ENCODE measurements around the gene GALR2.
A peak's percentile ranks its signal among the peaks of the same experiment; 100 is the strongest.
"Not testable (repeated sequence)": the region's sequence is repeated elsewhere in the genome, so short reads cannot be mapped to it uniquely, and the experiment has no call there.

The GALR2 gene

DNA sequence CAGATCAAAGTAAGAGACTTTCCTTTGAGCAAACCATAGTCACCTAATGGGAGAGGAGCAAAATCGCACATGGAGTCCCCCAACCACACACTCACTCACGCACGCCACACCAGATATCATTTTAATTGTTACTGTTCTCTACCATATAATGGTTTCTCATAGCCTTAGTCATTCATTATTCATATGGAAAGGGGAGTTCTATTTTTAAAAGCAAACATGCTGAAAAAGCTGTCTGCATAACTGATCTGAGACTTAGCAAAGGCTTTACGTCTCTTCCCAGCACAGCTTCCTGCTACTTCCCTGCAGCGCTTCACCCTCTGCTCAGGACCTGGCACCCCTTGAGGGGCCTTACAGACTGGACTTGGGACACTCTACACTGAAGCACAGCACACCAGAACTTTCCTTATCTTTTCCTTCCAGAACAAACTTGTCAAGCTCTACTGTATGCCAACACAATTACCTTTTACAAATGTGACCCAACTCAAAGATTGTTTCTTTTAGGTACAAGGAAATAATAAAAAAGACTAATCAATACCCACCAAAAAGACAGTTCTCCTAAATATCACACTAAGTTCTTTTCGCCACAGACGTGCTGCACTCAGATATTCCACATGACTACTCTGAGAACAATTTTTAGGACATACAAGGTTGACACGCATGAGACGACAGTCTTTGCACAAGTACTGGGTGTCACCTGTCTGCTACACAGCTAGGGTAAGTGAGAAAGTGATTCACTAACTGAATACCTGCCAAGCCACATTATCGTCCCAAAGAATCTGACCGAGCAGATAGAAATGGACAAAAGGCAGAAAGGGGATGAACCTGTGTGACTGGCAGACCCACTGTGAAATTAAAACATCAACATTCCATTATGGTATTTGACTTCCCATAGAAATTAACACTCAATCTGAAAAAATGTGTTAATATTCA lies 23.8 kb upstream of the GALR2 start:
- DNase-seq: no peak

- DNase-seq: no peak
Measured at GRCh38 chr17:76051561-76051960, 23.0 kb upstream of the GALR2 start.

GRCh38 chr17:76053246-76054111 lies 21.1 kb upstream of the GALR2 start:
- peak in 1 of 2 experiments; percentile 44 for DNase-seq

DNA sequence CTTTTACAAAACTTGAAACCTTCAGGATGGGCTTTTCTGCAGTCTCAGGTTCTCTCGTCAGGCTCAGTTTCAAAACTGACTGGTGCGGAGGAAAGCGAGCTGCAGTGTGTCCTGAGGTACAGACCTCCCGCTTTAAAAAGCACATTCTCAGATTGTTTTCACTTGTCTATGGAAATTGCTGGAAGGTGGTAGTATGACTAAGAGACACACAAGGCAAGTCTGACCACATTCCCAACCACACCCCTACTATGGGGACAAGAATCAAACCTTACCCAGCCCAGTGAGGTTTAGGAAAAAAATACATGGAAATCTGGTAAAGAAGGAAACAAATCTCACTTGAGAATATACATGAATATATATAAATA lies 20.5 kb upstream of the GALR2 start:
- no peak for DNase-seq

DNA sequence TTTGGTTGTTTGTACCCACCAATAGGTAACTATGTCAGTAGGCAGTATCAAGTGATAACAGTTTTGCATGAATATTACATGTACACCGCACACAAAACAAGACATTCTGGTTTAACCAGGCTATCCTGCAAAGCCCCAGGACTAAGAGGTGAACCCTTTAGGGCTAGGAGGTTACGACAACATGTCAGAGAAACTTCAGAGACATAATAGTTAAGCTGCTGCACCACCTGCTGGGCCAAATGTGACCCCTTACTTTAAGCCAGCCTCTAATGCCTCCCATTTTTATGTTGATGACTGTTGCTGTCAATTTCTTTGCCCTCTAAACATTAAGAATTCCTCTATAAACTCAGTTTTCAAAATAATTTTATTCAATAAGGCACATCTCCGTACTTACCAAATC lies 17.7 kb upstream of the GALR2 start:
- no peak for DNase-seq

GRCh38 chr17:76058264-76058663 lies 16.3 kb upstream of the GALR2 start:
- not testable (repeated sequence) for DNase-seq

DNA sequence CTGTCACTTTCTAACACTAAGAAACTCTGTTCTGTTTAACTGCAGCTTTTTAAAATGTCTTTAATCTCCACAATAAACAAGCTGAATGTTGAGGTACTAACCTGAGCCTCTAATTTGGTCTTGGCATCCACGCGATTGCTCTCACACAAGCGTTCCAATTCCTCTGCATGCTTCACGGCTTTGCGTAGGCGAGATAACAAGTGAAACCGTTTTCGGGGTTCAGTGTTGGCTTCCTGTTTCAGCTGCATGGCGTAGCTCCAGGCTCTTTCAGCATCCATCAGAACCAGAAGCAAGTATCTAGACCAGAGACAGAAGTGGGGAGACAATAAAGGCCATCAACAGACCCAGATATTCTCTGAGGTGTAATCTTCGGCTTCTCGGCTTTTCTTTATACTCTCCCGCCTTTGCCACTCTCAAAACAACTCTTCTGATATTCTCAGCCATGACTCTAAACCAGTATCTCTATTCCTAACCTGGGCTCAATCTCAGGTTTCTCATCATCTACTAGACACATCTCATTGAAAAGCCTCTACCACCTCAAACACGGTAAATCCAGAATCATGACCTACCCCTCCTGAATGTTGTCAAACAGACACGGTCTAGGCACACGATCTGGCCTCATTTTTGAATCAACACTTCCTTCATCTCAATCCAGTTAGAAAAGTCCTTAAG lies 10.6 kb upstream of the GALR2 start:
- peak; percentile 62 to 66 for DNase-seq

- DNase-seq: no peak
Measured at GRCh38 chr17:76065775-76066174, 8.8 kb upstream of the GALR2 start.

GRCh38 chr17:76071531-76072147 lies 2.9 kb upstream of the GALR2 start:
- peak; percentile 67 to 71 for DNase-seq

- peak; percentile 89 to 91 for DNase-seq
Measured at GRCh38 chr17:76072148-76072858, 2.3 kb upstream of the GALR2 start, which contains the start of gene SRP68. Gene SRP68 (minus strand): TSS chr17:76072517. CDS start chr17:76072491, 26 bp downstream.

- peak; percentile 51 to 57 for DNase-seq
Measured at GRCh38 chr17:76075364-76076145, 974 bp downstream of the GALR2 start.

GRCh38 chr17:76076146-76076764 lies 1.7 kb downstream of the GALR2 start:
- peak; percentile 42 to 48 for DNase-seq

DNA sequence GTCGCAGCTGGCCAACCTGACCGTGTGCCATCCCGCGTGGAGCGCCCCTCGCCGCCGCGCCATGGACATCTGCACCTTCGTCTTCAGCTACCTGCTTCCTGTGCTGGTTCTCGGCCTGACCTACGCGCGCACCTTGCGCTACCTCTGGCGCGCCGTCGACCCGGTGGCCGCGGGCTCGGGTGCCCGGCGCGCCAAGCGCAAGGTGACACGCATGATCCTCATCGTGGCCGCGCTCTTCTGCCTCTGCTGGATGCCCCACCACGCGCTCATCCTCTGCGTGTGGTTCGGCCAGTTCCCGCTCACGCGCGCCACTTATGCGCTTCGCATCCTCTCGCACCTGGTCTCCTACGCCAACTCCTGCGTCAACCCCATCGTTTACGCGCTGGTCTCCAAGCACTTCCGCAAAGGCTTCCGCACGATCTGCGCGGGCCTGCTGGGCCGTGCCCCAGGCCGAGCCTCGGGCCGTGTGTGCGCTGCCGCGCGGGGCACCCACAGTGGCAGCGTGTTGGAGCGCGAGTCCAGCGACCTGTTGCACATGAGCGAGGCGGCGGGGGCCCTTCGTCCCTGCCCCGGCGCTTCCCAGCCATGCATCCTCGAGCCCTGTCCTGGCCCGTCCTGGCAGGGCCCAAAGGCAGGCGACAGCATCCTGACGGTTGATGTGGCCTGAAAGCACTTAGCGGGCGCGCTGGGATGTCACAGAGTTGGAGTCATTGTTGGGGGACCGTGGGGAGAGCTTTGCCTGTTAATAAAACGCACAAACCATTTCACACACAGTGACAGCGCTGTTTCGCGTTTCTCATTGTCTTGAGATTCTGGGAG lies 2.4 kb downstream of the GALR2 start:
- peak; percentile 51 to 60 for DNase-seq

DNA sequence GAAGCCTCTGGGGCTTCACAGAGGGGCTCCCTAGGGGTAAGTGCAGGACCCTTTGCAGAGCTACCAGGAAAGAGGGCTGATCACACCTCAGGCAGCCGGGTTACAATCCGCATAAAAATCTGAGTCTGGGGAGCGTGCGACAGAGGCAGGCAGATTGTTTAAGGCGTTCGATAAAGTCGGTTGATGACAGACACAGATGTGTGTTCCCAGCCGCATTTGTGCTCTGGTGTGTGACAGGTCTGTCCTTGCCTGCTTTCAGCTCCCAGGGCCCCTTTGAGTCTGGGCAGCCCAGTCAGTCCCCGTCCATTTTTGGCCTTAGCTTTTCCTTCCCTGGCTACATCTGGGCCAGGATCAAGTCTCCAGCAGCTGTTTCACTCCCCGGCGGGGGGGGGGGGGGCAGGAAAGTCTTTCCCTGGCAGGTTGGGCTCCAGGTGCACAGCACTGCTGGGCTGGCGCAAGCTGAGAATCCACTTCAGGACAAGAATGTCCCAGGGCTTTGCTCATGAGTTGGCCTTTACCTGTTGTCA lies 3.1 kb downstream of the GALR2 start:
- no peak for DNase-seq

- DNase-seq: not testable (repeated sequence)
Measured at GRCh38 chr17:76078370-76078769, 3.8 kb downstream of the GALR2 start.

DNA sequence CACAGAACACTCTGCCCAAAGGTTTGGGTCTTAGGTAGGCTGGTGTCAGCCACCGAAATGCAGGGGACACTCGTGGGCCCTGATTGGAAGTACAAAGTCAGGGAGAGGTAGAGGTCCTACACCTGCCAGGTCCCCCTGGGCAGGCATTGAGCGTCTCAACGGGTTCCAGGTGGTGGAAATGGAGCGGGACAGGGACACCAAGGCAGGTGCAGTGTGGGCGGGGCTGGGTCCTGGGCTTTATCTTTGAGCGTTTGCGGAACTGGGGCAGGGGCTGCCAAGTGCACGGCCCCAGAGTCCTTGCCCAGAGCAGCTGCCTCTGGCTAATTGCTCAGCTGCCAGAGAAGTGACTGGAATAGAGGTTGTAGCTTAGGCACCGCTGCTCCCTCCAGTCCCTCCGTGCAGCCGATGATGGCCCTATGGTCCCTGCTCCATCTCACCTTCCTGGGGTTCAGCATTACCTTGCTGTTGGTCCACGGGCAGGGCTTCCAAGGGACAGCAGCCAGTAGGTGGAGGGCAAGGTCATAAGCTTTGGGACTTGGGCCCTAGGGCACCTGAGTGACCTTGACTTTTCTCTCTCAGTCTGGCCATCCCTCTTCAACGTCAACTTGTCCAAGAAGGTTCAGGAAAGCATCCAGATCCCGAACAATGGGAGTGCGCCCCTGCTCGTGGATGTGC lies 4.4 kb downstream of the GALR2 start, which contains the start of gene ZACN:
Gene ZACN (plus strand): TSS at position 323 of the 675 bp plus-strand sequence. CDS start 83 bp downstream, at position 406.
- no peak for DNase-seq

DNA sequence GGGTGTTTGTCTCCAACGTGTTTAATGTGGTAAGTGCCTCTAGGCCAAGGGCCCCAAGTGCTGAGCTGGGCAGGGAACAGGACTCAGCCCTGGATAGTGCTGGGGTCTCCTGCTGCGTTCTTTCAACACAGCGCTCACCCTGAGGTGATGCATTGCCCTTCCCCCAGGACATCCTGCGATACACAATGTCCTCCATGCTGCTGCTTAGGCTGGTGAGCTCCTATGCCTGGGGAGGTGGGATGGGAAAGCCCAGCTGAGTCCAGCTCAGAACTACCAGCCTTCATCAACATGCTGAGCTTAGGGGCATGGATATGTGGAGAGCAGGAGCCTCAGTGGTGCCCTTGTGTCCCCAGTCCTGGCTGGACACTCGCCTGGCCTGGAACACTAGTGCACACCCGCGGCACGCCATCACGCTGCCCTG lies 5.0 kb downstream of the GALR2 start:
- no peak for DNase-seq

GRCh38 chr17:76079956-76080767 lies 5.6 kb downstream of the GALR2 start:
- DNase-seq: peak; percentile 43 to 46
